GM12892 (cell line): ENCODE data around the gene RAMAC.

Source experiments
- POLR2A ChIP-seq: IDR thresholded peaks from 2 replicates; pipeline ENCODE4 v1.6.1; 2011; ENCODE audit warnings: low read depth, low read length, control low read depth
- POLR2AphosphoS5 ChIP-seq: IDR thresholded peaks from 2 replicates; pipeline ENCODE4 v1.6.1; 2011; ENCODE audit warnings: low read depth, low read length, control low read depth

- TF ChIP-seq POLR2A (no peak), POLR2AphosphoS5 (no peak)
Measured at GRCh38 chr15:82960766-82961165, 25.2 kb upstream of the RAMAC start.
